Left lung (tissue), 10 donors: ENCODE data around the gene STPG3. TPM values are rescaled to one million over a fixed set of nuclear protein-coding genes. Genes with fewer than 3 reads are reported as not detected.

ENCODE experiments used
- ATAC-seq: fragments of 200-7000 bp; cut with Tn5 transposase; one replicate; pipeline ENCODE4 v1.9.1; 2020; ENCODE audit warnings: moderate library complexity
- DNase-seq, 4 donors: peaks; one replicate each; pipeline ENCODE4 v3.0.0-alpha.2; 2013 to 2020
- H3K27ac ChIP-seq, 2 donors: fragments of 200-600 bp; sonication (generic) in 1 of 2; one replicate each; pipeline versions ENCODE4 v1.5.0 to v1.8.0; 2020 to 2021
- H3K27me3 ChIP-seq, 2 donors: fragments of 200-600 bp; sonication (generic) in 1 of 2; one replicate each; pipeline versions ENCODE4 v1.5.0 to v1.8.0; 2020 to 2021
- H3K36me3 ChIP-seq, 2 donors: fragments of 200-600 bp; sonication (generic) in 1 of 2; one replicate each; pipeline versions ENCODE4 v1.5.0 to v1.8.0; 2020 to 2021
- H3K4me1 ChIP-seq, 2 donors: fragments of 200-600 bp; one replicate each; pipeline ENCODE4 v1.8.0; 2021
- H3K4me3 ChIP-seq, 2 donors: fragments of 200-600 bp; sonication (generic) in 1 of 2; one replicate each; pipeline versions ENCODE4 v1.5.0 to v1.8.0; 2020 to 2021; ENCODE audit warnings: mild to moderate bottlenecking in 1 of 2
- H3K9me3 ChIP-seq, 2 donors: fragments of 200-600 bp; sonication (generic) in 1 of 2; one replicate each; pipeline versions ENCODE4 v1.5.0 to v1.8.0; 2020 to 2021
- CTCF ChIP-seq, 2 donors: fragments of 200-600 bp; sonication (generic) in 1 of 2; IDR thresholded peaks; one replicate each; pipeline versions ENCODE4 v1.5.0 to v1.8.0; 2021; ENCODE audit warnings: antibody characterized with exemption in 2 of 2
- intact Hi-C, 2 donors: fragments of 100-400 bp; cut with DNase I; formaldehyde crosslinking; loops; one replicate each; pipeline versions ENCODE4 v1.11.2 to v1.14.2; 2022
- polyA plus RNA-seq, 6 donors: library from polyadenylated mRNA; unstranded; fragments of 120-200 nt; gene quantifications; one replicate each; pipeline ENCODE4 v1.2.1, GENCODE V29; 2013; ENCODE audit not compliant: insufficient read length in 6 of 6
- total RNA-seq, 2 donors: library from RNA; stranded (reverse); fragmentation: NEBNext Ultra II Directional; extraction: Animal tissue kit (Norgen Biotek cat#: 25700); gene quantifications; one replicate each; pipeline ENCODE4 v1.2.1, GENCODE V29; 2021
- donor health status: DM: no; HTN: yes; CAD: no.
- donor health status: DM: no; HTN: no; CAD: no.

The STPG3 gene
- total and polyA plus RNA-seq, 8 donors, result 0.69 to 1.4 (median 0.89) TPM; not detected in 2

- no peak for ATAC-seq
- intact Hi-C loops, result no loop called here
- Histone ChIP-seq H3K4me1 (peaks cover 38 to 64% of the 10 kb centered on the region in 2 donors), H3K9me3 (no peaks in the 10 kb centered on the region), H3K27me3 (no peaks in the 10 kb centered on the region), H3K4me3 (no peak overlapping the region), H3K36me3 (peaks cover 0 to 47% of the 10 kb centered on the region in 2 donors), H3K27ac (no peak overlapping the region)
- DNase-seq, result peak in 1 of 4 donors; percentile 66
- TF ChIP-seq CTCF (IDR thresholded peaks at IDR 0.05), result no peak
Measured at GRCh38 chr9:137272241-137273094, 21.4 kb downstream of the STPG3 start.

- no peak for TF ChIP-seq CTCF (IDR thresholded peaks at IDR 0.05)
- Histone ChIP-seq H3K27ac (no peak overlapping the region), H3K27me3 (no peaks in the 10 kb centered on the region), H3K4me1 (peaks cover 35 to 59% of the 10 kb centered on the region in 2 donors), H3K4me3 (no peak overlapping the region), H3K36me3 (peaks cover 0 to 41% of the 10 kb centered on the region in 2 donors), H3K9me3 (no peaks in the 10 kb centered on the region)
- DNase-seq (no peak), ATAC-seq (no peak)
- intact Hi-C loops, result no loop called here
Measured at GRCh38 chr9:137273095-137273490, 22.0 kb downstream of the STPG3 start.

- peaks cover 28 to 57% of the 10 kb centered on the region in 2 donors for H3K4me1 ChIP-seq
- no peak for ATAC-seq
- intact Hi-C loops, result no loop called here
Measured at GRCh38 chr9:137273611-137274320, 22.7 kb downstream of the STPG3 start.

GRCh38 chr9:137275203-137275587 lies 24.1 kb downstream of the STPG3 start:
- intact Hi-C loops, result no loop called here
- no peak for TF ChIP-seq CTCF (IDR thresholded peaks at IDR 0.05)
- no peaks in the 10 kb centered on the region for H3K9me3 ChIP-seq
- peak in 1 of 4 donors; percentile 50 for DNase-seq
- H3K4me1 ChIP-seq, result peaks cover 18 to 57% of the 10 kb centered on the region in 2 donors
- peaks cover 0 to 43% of the 10 kb centered on the region in 2 donors for H3K36me3 ChIP-seq
- no peak overlapping the region for H3K4me3 ChIP-seq
- ATAC-seq, result no peak
- H3K27ac ChIP-seq, result peak overlapping the region; percentile 39 to 93
- H3K27me3 ChIP-seq, result no peaks in the 10 kb centered on the region

More at GRCh38 chr9:137273611-137274320, 22.7 kb downstream of the STPG3 start:
- H3K27me3 ChIP-seq, result no peaks in the 10 kb centered on the region
- H3K27ac ChIP-seq, result peak overlapping the region in 1 of 2 donors; percentile 65
- peak in 1 of 4 donors; percentile 61 for DNase-seq
- no peaks in the 10 kb centered on the region for H3K9me3 ChIP-seq
- H3K4me3 ChIP-seq, result no peak overlapping the region
- TF ChIP-seq CTCF (IDR thresholded peaks at IDR 0.05), result no peak
- H3K36me3 ChIP-seq, result peaks cover 0 to 41% of the 10 kb centered on the region in 2 donors
